ENCODE results near the gene DUSP1. TPM values are rescaled to one million over a fixed set of nuclear protein-coding genes. Genes with fewer than 3 reads are reported as not detected.

DUSP1 gene
- total RNA-seq, 1 donor from 2014 or later: 4.2 TPM

DNA sequence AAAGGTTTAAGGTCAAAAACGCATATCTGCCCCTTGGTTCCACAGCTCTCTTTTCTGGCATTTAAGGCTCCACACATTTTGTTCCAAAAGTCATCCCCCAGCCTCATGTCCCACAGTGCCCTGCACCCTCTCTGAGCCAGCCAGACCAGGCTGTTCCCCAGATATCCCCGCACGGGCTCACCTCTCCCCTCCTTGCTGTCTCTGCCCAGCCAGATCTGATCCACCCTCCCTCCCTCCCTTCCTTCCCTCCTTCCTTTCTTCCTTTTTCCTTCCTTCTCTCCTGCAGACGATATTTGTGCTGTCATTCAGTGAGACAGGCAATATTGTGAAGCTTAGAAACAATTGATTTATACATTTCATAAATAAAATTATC lies 37.0 kb downstream of the DUSP1 start:
- peak overlapping the region; percentile 63 for H3K27ac Mint-ChIP-seq
- peaks cover 16% of the 10 kb centered on the region for H3K4me1 Mint-ChIP-seq
- no peaks in the 10 kb centered on the region for H4K20me1 ChIP-seq (ENCODE audit: low read depth)
- DNase-seq (ENCODE audit: low spot score): no peak
- no peak overlapping the region for H3K9ac ChIP-seq
- H3K79me2 ChIP-seq (ENCODE audit: low read depth): no peaks in the 10 kb centered on the region
- no peaks in the 10 kb centered on the region for H3K9me3 ChIP-seq (ENCODE audit: low read depth)
- no peak overlapping the region for H3K4me2 ChIP-seq
- H3K27ac ChIP-seq: no peak overlapping the region
- no peak for TF ChIP-seq EZH2phosphoT487 (IDR thresholded peaks at IDR 0.05)
- no peak for TF ChIP-seq EZH2 (IDR thresholded peaks at IDR 0.05)
- TF ChIP-seq, protein P1, sequence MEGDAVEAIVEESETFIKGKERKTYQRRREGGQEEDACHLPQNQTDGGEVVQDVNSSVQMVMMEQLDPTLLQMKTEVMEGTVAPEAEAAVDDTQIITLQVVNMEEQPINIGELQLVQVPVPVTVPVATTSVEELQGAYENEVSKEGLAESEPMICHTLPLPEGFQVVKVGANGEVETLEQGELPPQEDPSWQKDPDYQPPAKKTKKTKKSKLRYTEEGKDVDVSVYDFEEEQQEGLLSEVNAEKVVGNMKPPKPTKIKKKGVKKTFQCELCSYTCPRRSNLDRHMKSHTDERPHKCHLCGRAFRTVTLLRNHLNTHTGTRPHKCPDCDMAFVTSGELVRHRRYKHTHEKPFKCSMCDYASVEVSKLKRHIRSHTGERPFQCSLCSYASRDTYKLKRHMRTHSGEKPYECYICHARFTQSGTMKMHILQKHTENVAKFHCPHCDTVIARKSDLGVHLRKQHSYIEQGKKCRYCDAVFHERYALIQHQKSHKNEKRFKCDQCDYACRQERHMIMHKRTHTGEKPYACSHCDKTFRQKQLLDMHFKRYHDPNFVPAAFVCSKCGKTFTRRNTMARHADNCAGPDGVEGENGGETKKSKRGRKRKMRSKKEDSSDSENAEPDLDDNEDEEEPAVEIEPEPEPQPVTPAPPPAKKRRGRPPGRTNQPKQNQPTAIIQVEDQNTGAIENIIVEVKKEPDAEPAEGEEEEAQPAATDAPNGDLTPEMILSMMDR (IDR thresholded peaks at IDR 0.05): no peak
- no peaks in the 10 kb centered on the region for H3K9me3 Mint-ChIP-seq
- H3K27me3 ChIP-seq: no peaks in the 10 kb centered on the region
- H3K4me1 ChIP-seq: no peaks in the 10 kb centered on the region
- H3K36me3 Mint-ChIP-seq: no peaks in the 10 kb centered on the region
- H2AFZ ChIP-seq (replicated peaks): peak overlapping the region; percentile 30
- peaks cover 7% of the 10 kb centered on the region for H3K27me3 Mint-ChIP-seq (ENCODE audit: insufficient read depth, low read depth)
- H3K4me3 Mint-ChIP-seq: no peak overlapping the region
- H3K4me3 ChIP-seq: no peak overlapping the region
- no peaks in the 10 kb centered on the region for H3K36me3 ChIP-seq
- no peaks in the 10 kb centered on the region for H3F3A ChIP-seq (ENCODE audit: low read depth)

DNA sequence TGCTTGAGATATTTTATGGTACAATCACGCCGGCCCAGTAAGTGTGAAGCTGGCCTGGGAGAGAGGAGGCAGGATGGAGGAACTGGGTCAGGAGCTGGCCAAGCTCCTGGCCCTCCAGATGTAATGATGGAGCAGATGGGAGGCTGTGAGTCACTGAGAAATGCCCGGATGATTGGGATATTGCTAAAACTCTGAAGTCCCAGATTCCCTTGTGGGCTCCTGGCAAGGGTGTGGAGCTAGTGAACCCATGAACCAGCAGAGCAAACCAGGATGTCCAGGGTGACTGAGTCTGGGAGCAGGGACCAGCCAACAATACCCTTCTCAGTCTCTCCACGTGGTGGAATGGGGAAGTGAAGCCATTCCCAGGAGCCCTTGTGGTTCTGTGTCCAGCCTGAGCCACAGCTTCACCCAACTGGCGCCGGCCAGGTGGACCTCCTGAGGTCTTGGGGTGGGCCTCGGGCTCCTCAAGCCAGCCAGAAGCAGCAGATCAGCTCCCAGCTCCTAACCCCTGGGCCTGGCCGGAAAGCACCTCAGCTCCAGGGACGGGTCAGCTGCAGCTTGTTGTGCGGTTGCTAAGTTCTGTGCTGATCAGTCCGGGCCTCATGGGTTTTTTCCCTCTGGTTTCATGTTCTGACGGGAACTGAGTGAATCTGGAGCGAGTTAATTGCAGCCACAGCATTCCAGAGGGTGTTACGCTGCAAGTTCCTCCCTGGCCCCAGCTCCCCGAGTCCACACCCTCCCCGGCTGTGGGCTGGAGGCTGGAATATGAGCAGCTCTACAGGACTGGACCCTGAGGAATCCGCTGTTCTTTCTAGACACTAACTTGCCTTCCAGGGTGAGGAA lies 37.6 kb downstream of the DUSP1 start:
- Mint-ChIP-seq H3K27ac (peak overlapping the region; percentile 81), H3K4me1 (peaks cover 16% of the 10 kb centered on the region), H3K4me3 (no peak overlapping the region), H3K9me3 (no peaks in the 10 kb centered on the region), H3K27me3 (ENCODE audit: insufficient read depth, low read depth) (peaks cover 7% of the 10 kb centered on the region), H3K36me3 (no peaks in the 10 kb centered on the region)
- Histone ChIP-seq H3K4me2 (no peak overlapping the region), H3K4me3 (no peak overlapping the region), H3K79me2 (ENCODE audit: low read depth) (no peaks in the 10 kb centered on the region), H4K20me1 (ENCODE audit: low read depth) (no peaks in the 10 kb centered on the region), H3K36me3 (no peaks in the 10 kb centered on the region), H3K27me3 (no peaks in the 10 kb centered on the region), H3K4me1 (no peaks in the 10 kb centered on the region), H2AFZ (replicated peaks) (peak overlapping the region; percentile 30), H3K9me3 (ENCODE audit: low read depth) (no peaks in the 10 kb centered on the region), H3K9ac (no peak overlapping the region), H3K27ac (no peak overlapping the region), H3F3A (ENCODE audit: low read depth) (no peaks in the 10 kb centered on the region)
- TF ChIP-seq EZH2 (IDR thresholded peaks at IDR 0.05) (no peak), EZH2phosphoT487 (IDR thresholded peaks at IDR 0.05) (no peak)
- TF ChIP-seq, protein P1 (IDR thresholded peaks at IDR 0.05): no peak
- DNase-seq (ENCODE audit: low spot score): peak; percentile 42

DNA sequence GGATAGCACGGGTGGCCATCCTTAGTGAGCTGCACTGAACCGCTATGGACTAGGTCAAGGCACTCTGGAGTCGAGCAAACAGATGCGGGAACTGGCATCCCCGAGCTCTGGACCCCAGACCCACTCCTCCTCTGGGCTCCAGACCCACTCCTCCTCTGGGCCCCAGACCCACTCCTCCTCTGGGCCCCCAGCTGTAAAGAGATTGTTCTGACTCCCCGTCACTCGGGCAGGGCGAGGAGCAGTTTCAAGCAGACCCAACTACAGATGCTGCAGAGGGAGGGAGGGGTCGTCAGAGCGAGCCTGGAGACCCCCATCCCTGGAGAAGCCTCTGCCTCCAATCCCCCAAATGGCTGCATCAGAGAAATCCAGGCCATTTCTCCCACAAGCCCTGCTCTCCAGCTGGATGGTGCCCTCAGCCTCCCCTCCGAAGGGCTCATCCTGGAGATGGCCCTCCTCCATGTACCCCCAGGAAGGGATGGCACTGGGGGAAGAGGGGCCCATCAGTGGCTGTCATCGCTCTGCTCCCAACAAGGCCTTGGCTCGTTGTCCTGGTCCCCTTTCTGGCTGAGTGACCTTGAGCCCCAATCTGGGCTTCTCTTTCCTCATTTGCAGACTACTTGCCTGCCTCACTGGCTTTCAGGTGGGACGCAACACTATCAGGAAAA lies 38.7 kb downstream of the DUSP1 start:
- no peak overlapping the region for H3K27ac ChIP-seq
- no peak overlapping the region for H3K4me2 ChIP-seq
- Mint-ChIP-seq H3K36me3 (no peaks in the 10 kb centered on the region), H3K27ac (peak overlapping the region; percentile 81), H3K4me3 (no peak overlapping the region), H3K9me3 (no peaks in the 10 kb centered on the region), H3K4me1 (peaks cover 16% of the 10 kb centered on the region), H3K27me3 (ENCODE audit: insufficient read depth, low read depth) (peaks cover 7% of the 10 kb centered on the region)
- H3F3A ChIP-seq (ENCODE audit: low read depth): no peaks in the 10 kb centered on the region
- no peaks in the 10 kb centered on the region for H3K36me3 ChIP-seq
- no peak overlapping the region for H2AFZ ChIP-seq (replicated peaks)
- H3K9me3 ChIP-seq (ENCODE audit: low read depth): no peaks in the 10 kb centered on the region
- no peaks in the 10 kb centered on the region for H3K27me3 ChIP-seq
- no peaks in the 10 kb centered on the region for H4K20me1 ChIP-seq (ENCODE audit: low read depth)
- H3K4me3 ChIP-seq: no peak overlapping the region
- no peak for DNase-seq (ENCODE audit: low spot score)
- H3K4me1 ChIP-seq: no peaks in the 10 kb centered on the region
- no peak overlapping the region for H3K9ac ChIP-seq
- no peaks in the 10 kb centered on the region for H3K79me2 ChIP-seq (ENCODE audit: low read depth)
- no peak for TF ChIP-seq EZH2 (IDR thresholded peaks at IDR 0.05)
- TF ChIP-seq, protein P1 (IDR thresholded peaks at IDR 0.05): no peak
- TF ChIP-seq EZH2phosphoT487 (IDR thresholded peaks at IDR 0.05): no peak

Measured in neural progenitor cell (in vitro differentiated cells).